GM10847 (cell line): ENCODE results near the gene MSGN1.

Experiments
- POLR2A ChIP-seq: IDR thresholded peaks from 2 replicates; pipeline ENCODE4 v1.6.1; 2011; ENCODE audit not compliant: insufficient read length; ENCODE audit errors: extremely low read depth

The MSGN1 gene, protein sequence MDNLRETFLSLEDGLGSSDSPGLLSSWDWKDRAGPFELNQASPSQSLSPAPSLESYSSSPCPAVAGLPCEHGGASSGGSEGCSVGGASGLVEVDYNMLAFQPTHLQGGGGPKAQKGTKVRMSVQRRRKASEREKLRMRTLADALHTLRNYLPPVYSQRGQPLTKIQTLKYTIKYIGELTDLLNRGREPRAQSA

DNA sequence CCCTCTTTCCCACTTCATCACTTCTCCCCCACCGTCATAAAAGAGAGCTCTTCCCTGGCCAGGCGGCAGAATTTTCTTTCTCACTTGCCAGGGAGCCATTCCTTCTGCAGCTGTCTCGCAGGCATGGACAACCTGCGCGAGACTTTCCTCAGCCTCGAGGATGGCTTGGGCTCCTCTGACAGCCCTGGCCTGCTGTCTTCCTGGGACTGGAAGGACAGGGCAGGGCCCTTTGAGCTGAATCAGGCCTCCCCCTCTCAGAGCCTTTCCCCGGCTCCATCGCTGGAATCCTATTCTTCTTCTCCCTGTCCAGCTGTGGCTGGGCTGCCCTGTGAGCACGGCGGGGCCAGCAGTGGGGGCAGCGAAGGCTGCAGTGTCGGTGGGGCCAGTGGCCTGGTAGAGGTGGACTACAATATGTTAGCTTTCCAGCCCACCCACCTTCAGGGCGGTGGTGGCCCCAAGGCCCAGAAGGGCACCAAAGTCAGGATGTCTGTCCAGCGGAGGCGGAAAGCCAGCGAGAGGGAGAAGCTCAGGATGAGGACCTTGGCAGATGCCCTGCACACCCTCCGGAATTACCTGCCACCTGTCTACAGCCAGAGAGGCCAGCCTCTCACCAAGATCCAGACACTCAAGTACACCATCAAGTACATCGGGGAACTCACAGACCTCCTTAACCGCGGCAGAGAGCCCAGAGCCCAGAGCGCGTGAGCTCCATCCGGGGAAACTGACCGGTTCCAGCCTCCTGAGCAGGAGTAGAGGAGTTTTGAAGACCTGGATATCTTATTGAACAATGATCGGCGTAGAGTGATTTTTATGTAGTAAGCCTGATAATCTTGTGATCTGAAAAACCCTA, at the start of gene MSGN1:
Gene MSGN1 (plus strand): TSS at position 65 of the 850 bp plus-strand sequence. CDS start 59 bp downstream, at position 124.
- TF ChIP-seq POLR2A, result no peak

DNA sequence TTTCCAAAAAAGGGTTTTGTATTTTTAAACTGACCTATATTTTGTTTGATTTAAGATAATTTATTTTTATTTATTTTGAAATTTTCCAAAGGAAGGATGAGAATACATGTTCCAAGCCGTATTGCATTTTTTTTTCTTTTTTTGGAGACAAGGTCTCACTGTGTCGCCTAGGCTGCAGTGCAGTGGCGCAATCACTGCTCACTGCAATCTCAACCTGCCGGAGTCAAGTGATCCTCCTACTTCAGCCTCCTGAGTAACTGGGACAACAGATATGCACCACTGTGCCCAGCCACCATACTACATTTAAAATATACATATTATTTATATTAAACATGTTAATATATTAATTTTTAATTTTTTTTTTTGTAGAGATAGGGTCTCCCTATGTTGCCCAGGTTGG, 47.4 kb upstream of the MSGN1 start:
- TF ChIP-seq POLR2A, result no peak

DNA sequence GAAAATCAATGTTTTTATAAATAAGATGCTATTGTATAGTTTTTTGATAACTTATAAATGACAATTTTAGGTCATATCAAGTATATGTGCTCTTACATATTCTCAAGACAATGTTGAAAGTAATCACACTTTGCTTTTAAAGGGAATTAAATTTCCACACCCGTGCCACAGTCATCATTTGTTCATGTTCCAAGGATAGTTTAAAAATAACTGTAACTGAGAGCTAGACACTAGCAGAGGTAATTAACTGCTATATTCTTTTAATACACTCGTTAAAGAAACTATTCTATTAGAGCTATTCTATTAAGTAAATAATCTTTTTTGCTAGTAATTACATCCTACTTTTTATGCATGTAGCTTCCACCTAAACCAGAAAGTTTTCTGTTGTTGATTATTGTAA, 44.3 kb upstream of the MSGN1 start:
- TF ChIP-seq POLR2A, result no peak

DNA sequence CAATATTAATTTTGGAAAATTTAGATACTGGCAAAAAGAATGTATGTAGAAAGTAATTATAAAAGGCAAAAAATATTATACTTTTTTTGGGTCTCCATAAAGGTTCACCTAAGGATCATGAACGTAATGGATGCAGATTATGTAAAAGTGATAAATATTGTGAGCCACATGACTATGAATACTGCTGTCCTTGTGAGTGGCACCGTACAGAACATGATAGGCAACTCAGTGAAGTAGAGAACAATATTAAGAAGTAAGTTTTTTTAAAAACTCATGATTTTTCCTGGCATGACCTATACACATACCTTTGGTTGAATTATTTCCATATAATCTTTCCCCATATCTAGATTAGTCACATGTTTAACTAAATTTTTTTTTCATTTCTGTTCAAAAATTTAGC, 43.7 kb upstream of the MSGN1 start:
- TF ChIP-seq POLR2A, result no peak

DNA sequence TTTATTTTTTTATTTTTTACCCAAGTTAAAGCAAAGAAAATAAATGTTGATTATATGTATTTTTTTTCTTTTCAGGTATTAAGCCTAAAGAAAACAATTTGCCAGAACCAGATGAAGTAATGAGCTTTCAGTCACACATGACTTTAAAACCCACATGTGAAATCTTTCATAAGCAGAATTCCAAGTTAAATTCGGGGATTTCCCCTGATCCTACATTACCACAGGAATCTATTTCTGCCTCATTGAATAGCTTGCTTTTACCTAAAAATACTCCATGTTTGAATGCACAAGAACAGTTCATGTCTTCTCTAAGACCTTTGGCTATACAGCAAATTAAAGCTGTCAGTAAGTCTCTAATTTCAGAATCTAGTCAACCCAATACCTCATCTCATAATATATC, 35.7 kb upstream of the MSGN1 start:
- TF ChIP-seq POLR2A, result no peak

DNA sequence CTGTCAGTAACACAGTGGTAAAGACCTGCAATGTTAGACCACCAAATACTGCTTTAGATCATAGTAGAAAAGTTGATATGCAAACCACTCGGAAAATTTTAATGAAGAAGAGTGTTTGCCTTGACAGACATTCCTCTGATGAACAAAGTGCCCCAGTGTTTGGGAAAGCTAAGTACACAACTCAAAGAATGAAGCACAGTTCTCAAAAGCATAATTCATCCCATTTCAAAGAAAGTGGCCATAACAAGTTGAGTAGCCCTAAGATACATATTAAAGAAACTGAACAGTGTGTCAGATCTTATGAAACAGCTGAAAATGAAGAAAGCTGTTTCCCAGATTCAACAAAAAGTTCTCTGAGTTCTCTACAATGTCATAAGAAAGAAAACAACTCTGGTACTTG, 34.8 kb upstream of the MSGN1 start:
- TF ChIP-seq POLR2A, result no peak

DNA sequence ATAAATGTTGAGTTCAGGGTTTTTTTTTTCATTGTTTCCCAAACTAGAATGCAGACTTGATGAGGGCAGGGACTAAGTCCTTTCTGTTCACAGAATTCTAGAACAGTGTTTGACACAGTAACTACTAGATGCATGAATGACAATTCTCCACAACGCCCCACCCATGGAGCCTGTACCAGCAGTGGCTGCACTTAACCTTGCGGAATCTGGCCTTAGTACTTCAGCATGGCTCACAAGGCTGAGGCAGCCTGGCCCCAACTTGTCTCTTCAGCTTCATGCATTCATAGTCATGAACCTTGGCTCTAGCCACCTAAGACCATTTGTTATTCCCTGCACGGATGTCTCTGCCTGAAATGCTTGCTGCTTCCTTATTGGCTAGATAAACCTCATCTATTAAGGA, 29.5 kb upstream of the MSGN1 start:
- no peak for TF ChIP-seq POLR2A

DNA sequence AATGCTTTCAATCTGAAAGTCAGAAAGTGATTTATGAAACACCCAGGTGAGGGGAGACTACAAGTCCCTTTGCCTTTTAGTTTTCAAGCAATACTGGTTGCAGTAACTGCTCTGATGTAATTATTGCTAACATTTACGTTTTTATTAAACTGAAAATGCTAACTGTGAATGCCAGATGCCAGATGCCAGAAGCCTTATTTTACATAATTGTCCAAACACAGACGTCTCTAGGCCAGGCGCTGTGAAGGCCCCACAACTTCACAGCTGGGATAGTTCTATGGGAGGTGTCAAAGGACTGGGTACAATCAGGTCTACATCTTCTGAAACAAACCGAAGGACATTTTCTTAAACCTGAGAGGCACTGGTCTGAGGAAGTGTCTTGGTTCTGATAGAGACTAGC, 27.5 kb upstream of the MSGN1 start:
- no peak for TF ChIP-seq POLR2A

DNA sequence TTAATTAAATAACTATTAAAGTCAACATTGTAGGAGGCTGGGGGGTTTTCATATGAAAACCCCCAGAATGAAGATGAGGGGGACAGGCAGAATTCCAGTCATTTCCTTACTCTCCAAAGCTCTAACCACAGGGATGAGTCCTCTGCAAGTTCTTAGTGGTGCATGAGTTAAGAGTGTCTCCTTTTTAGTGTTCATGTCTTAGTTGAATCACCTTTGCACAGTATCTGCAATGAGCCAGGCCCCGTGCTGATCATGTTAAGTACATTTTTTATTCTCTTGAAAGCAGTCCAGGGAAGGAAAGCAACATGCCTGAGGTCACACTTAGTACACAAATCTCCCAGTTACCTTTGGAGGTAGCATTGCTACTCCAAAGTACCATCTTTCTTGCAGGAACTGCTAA, 25.7 kb upstream of the MSGN1 start:
- no peak for TF ChIP-seq POLR2A

DNA sequence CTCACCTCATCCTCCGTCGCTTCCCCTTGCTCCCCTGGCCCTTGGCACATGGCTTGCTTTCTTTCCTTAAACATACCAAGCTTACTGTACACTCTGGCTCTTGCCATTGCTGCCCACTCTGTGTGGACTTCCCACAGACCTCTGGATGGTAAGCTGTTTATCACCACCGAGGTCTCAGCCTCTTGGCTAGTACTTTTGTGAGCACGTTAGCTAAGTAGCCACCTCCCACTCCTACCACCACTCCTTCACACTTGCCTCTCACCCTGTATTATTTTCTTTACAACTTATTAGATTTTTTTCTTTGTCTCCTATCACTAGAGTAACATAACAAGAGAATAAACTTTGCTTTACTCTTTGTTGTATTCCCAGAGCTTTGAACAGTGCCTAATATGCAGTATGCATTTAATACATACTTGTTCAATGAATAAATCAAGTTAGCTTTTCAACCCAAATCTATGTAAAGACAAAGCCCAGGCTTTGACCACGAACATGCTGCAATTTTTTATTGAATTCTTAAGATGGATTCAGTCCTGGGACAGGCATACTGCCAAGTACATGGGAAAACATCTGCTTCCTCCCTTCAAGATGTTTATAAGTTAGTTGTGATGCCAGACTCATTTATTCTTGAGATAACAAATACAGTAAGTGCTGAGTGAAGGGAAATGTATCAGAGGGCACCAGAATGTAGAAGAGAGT, 25.0 kb upstream of the MSGN1 start:
- no peak for TF ChIP-seq POLR2A

DNA sequence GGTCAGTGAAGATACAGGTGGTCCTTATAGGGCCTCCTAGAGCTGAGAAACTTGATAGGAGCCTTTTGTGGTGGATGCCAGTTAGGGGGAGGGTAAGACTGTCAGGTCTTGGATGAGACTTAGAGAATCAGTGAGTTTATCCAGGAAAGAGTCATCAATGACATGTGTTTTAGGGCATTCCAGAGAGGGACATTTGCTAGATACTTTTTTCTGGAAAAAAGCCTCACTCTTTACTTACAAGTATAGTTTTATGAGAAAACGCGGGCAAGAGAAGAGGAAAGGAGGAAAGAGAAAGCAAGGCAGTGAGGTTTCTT, 24.5 kb upstream of the MSGN1 start:
- no peak for TF ChIP-seq POLR2A

DNA sequence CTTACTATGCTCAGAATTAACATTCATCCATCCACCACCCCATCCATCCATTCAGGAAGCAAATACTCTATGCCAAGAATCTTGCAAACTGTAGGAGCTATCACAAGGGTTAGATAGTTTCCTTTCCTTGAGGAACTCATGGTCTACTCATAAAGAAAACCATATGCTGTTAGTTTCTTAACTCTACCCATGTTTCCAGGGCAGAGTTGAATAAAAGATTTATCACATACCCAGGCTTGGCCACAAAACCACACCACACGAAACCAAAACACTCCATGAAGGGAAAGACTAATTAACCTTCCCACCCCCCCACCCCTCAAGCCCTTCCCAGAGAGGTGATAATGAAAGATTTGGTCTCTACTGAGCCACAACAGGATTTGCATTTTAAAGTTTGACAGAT, 23.7 kb upstream of the MSGN1 start:
- no peak for TF ChIP-seq POLR2A

DNA sequence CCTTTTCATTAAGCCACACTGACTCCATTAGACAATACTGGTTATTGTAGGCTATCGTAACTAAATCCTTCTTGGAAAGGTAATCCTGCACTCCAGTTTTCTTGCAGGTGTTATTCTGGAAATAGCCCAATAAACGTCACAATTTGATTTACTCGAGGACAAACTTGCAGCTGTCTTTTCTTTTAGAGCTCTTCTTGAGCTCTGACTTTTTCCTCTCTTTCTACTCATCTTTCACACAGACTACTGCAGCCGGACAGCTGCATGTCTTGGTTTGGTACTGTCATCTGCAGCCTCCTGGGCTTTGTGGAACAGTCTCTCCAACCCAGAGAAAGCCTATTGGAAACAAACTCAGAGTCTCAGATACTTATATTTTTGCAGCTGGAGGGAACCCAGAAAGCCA, 23.0 kb upstream of the MSGN1 start:
- no peak for TF ChIP-seq POLR2A

DNA sequence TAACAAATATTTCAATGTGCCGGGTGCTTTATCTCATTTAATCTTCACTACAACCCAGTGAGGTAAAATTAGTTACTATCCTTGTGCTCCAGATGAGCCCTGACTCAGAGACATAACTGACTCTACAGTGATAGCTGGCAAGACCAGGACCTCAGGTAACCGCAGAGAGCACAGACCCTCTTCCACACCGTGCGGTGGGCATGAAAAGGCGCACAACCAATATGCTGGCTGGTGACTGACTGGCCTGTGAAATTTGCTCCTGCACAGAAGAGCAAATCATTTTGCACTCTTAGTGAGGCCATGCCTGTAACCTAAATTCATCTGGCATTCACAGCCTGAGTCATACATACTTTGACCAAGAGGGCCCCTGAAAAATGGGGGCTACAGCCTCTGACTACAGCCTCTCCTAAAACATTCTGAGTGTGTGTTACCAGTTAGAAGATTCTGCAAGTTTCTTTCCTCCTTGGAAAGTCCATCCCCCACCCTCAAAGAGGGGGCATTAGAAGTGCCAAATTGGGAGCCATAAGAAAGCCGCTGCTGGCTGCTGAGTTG, 22.4 kb upstream of the MSGN1 start:
- TF ChIP-seq POLR2A, result no peak

DNA sequence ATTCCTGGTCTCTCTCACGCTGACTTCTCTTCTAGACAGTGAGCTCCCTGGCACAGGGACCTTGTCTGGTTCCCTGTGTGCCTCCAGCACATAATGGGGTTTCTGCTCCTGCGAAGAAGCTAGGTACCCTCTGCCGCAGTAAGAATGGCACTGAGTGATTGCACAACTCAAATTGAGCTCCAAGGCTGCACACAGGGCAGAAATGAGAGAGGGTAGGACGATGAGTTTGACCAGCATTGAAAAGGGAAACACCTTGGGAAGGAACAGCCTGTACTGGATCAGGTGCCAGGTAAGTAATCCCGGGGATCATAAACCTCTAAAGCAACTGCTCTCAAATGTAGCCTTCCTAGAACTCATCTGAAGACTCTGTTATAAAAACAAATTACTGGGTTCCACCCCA, 21.0 kb upstream of the MSGN1 start:
- no peak for TF ChIP-seq POLR2A

DNA sequence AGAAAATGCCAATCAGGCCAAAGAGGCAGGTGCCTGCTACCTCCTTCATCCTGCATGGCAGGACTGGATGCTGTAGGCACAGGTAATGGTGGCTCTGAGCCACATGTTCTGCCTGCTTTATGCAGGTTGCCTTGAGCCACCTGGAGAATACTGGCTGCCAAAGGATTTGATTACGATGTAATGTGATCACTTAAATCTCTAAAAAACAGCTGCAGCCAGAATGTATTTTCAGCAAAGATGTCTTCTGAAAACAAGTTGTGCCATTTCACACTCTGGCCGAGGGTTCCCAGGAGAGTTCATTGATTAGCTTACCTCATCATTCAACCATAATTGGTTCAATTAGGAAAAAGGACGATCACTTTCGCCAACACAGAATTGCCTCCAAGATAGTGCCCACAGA, 17.9 kb upstream of the MSGN1 start:
- no peak for TF ChIP-seq POLR2A
